K562 (cell line): ENCODE data around the gene SCRN2. TPM values are rescaled to one million over a fixed set of nuclear protein-coding genes. Genes with fewer than 3 reads are reported as not detected.
A peak's percentile ranks its signal among the peaks of the same experiment; 100 is the strongest.

Source experiments
- MGA ChIP-seq: fragments of 450-650 bp; IDR thresholded peaks from 2 replicates; pipeline ENCODE4 v1.6.1; 2016; ENCODE audit warnings: mild to moderate bottlenecking, moderate library complexity
- NFE2 ChIP-seq: IDR thresholded peaks from 2 replicates; pipeline ENCODE4 v1.6.1; 2014; ENCODE audit warnings: antibody characterized with exemption, low read depth
- NONO ChIP-seq, 2 experiments: fragments of 200-400 bp in 1 of 2; fragments of 450-650 bp in 1 of 2; formaldehyde crosslinking in 1 of 2; IDR thresholded peaks; 2 replicates each; pipeline ENCODE4 v1.6.1; 2017; ENCODE audit warnings: low read depth in 2 of 2, mild to moderate bottlenecking in 2 of 2, moderate library complexity in 2 of 2, low read length in 1 of 2
- SAP30 ChIP-seq: fragments of 200-600 bp; sonication (generic); IDR thresholded peaks from 2 replicates; pipeline ENCODE4 v1.6.1; 2012; ENCODE audit warnings: borderline replicate concordance, low read depth, mild to moderate bottlenecking, moderate library complexity, low read length, control low read depth, inconsistent platforms; ENCODE audit not compliant: insufficient read depth, poor library complexity, severe bottlenecking
- SMARCE1 ChIP-seq: fragments of 450-650 bp; IDR thresholded peaks from 2 replicates; pipeline ENCODE4 v1.7.1; 2016; ENCODE audit warnings: mild to moderate bottlenecking
- SP2 ChIP-seq: IDR thresholded peaks from 2 replicates; pipeline ENCODE4 v1.6.1; 2011; ENCODE audit warnings: mild to moderate bottlenecking, low read depth, low read length, moderate library complexity; ENCODE audit not compliant: poor library complexity, severe bottlenecking; ENCODE audit errors: extremely low read depth
- ZBTB5 ChIP-seq: fragments of 450-650 bp; IDR thresholded peaks from 2 replicates; pipeline ENCODE4 v1.6.1; 2017; ENCODE audit warnings: antibody characterized with exemption
- polyA plus RNA-seq, 8 experiments: library from polyadenylated mRNA; depleted of rRNA in 4 of 8; stranded (reverse) in 5 of 8; unstranded in 3 of 8; fragments of >200 nt; fragmentation: Nextera tagmentation in 2 of 8; fragmentation: Illumina TruSeq in 1 of 8; extraction: Ambion mirVana in 2 of 8; extraction: Trizol in 1 of 8; gene quantifications; 2 replicates each; pipeline versions ENCODE4 v1.2.1 to v1.2.3, GENCODE V29; 2011 to 2014; ENCODE audit warnings: inconsistent platforms in 1 of 8, missing spikeins in 1 of 8
- total RNA-seq, 7 experiments: library from RNA; depleted of rRNA in 6 of 7; stranded (reverse); fragments of >200 nt in 6 of 7; fragmentation: Illumina TruSeq in 2 of 7; extraction: Trizol in 2 of 7; gene quantifications; 2 replicates each; pipeline versions ENCODE4 v1.2.1 to v1.2.3, GENCODE V29; 2011 to 2021; ENCODE audit warnings: low replicate concordance in 1 of 7

The SCRN2 gene
- total and polyA plus RNA-seq, 9 of the 15 experiments (the other 6 are each of a cell fraction or from before 2014, with no cell fraction given) = 0.25 to 32.9 (median 13.6) TPM

GRCh38 chr17:47821424-47822391, 19.4 kb downstream of the SCRN2 start, which contains the start of gene OSBPL7 (continued):
- TF ChIP-seq MGA (no peak), SAP30 (peak; percentile 66), SMARCE1 (peak; percentile 82), SP2 (peak; percentile 80), ZBTB5 (no peak), NONO (IDR thresholded peaks at IDR 0.05; ENCODE audit: low read depth in 2 of 2, low read length in 1 of 2) (no peak), NFE2 (no peak)
